Vagina (tissue), 2 donors: Measurements from ENCODE around the gene EPN2. TPM values are rescaled to one million over a fixed set of nuclear protein-coding genes. Genes with fewer than 3 reads are reported as not detected.

Experiments
- DNase-seq, 2 donors: peaks; one replicate each; pipeline ENCODE4 v3.0.0-alpha.2; 2017; ENCODE audit errors: extremely low spot score in 2 of 2
- H3K27ac ChIP-seq: fragments of 200-600 bp; sonication (generic); one replicate; pipeline ENCODE4 v1.5.1; 2019
- H3K27me3 ChIP-seq: fragments of 200-600 bp; sonication (generic); one replicate; pipeline ENCODE4 v1.5.1; 2019
- H3K36me3 ChIP-seq, 2 donors: fragments of 200-600 bp; sonication (generic); one replicate each; pipeline ENCODE4 v1.5.1; 2017 to 2019
- H3K4me1 ChIP-seq: fragments of 200-600 bp; sonication (generic); one replicate; pipeline ENCODE4 v1.5.1; 2019
- H3K4me3 ChIP-seq, 2 donors: fragments of 200-600 bp; sonication (generic); 1 replicate in 1 of 2; 2 replicates in 1 of 2; pipeline ENCODE4 v1.5.1; 2016 to 2019
- H3K9me3 ChIP-seq: fragments of 200-600 bp; sonication (generic); one replicate; pipeline ENCODE4 v1.5.1; 2019
- CTCF ChIP-seq, 3 experiments: fragments of 450-650 bp in 2 of 3; fragments of 200-600 bp in 1 of 3; sonication (generic) in 1 of 3; IDR thresholded peaks; one replicate each; pipeline ENCODE4 v1.5.1; 2017 to 2019; ENCODE audit warnings: antibody characterized with exemption in 3 of 3, mild to moderate bottlenecking in 2 of 3, moderate library complexity in 2 of 3
- POLR2A ChIP-seq, 2 donors: fragments of 450-650 bp; IDR thresholded peaks; one replicate each; pipeline ENCODE4 v1.6.1; 2017; ENCODE audit warnings: antibody characterized with exemption in 2 of 2, mild to moderate bottlenecking in 2 of 2, moderate library complexity in 2 of 2
- POLR2AphosphoS5 ChIP-seq, 2 donors: sonication (generic); formaldehyde crosslinking; IDR thresholded peaks; one replicate each; pipeline ENCODE4 v1.9.0; 2017; ENCODE audit warnings: antibody characterized with exemption in 2 of 2, mild to moderate bottlenecking in 2 of 2, low read depth in 1 of 2; ENCODE audit not compliant: insufficient read depth in 1 of 2
- intact Hi-C: fragments of 100-400 bp; cut with DNase I; formaldehyde crosslinking; loops from one replicate; pipeline ENCODE4 v1.15.1; 2023
- total RNA-seq: library from RNA; depleted of rRNA; stranded (reverse); fragments of >200 nt; gene quantifications from one replicate; pipeline ENCODE4 v1.2.3, GENCODE V29; 2016

EPN2 gene
- total RNA-seq, 1 donor from 2014 or later, result 65.6 TPM

- Histone ChIP-seq H3K27me3 (no peaks in the 10 kb centered on the region), H3K4me3 (no peak overlapping the region), H3K4me1 (peaks cover 10% of the 10 kb centered on the region), H3K36me3 (no peaks in the 10 kb centered on the region), H3K27ac (no peak overlapping the region), H3K9me3 (no peaks in the 10 kb centered on the region)
- intact Hi-C loops, result no loop called here
- TF ChIP-seq CTCF (IDR thresholded peaks at IDR 0.05) (no peak), POLR2A (IDR thresholded peaks at IDR 0.05) (no peak), POLR2AphosphoS5 (IDR thresholded peaks at IDR 0.05; ENCODE audit: insufficient read depth in 1 of 2, low read depth in 1 of 2) (no peak)
- DNase-seq, result no peak
Observed at GRCh38 chr17:19371259-19372010, 134.3 kb downstream of the EPN2 start.

- TF ChIP-seq CTCF (IDR thresholded peaks at IDR 0.05) (no peak), POLR2AphosphoS5 (IDR thresholded peaks at IDR 0.05; ENCODE audit: insufficient read depth in 1 of 2, low read depth in 1 of 2) (no peak), POLR2A (IDR thresholded peaks at IDR 0.05) (no peak)
- Histone ChIP-seq H3K27ac (no peak overlapping the region), H3K4me1 (peaks cover 16% of the 10 kb centered on the region), H3K27me3 (no peaks in the 10 kb centered on the region), H3K9me3 (no peaks in the 10 kb centered on the region), H3K36me3 (no peaks in the 10 kb centered on the region), H3K4me3 (no peak overlapping the region)
- intact Hi-C loops, result no loop called here
- no peak for DNase-seq
Observed at GRCh38 chr17:19372011-19372370, 134.8 kb downstream of the EPN2 start.

DNA sequence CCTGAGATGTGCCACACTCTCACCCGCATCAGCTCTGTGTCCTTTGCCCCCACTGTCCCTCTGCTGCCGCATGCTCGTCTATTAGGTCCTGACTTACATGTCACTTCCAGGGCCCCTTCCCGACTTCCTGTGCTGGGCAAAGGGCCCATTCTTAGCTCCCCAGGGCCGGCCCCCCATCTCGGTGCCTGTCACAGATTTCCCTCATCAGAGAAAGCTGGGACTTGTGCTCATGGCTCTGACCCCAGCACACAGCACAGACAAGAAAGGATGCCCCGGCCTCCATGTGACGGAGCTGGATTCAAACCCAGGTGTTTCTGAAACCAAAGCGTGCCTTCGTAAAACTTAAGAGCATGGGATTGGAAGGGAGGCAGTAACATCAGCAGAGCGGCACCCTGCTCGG is 135.3 kb downstream of the EPN2 start:
- no peaks in the 10 kb centered on the region for H3K36me3 ChIP-seq
- H3K4me3 ChIP-seq, result no peak overlapping the region
- H3K4me1 ChIP-seq, result peaks cover 17% of the 10 kb centered on the region
- no peak for DNase-seq
- no peak overlapping the region for H3K27ac ChIP-seq
- no peaks in the 10 kb centered on the region for H3K9me3 ChIP-seq
- TF ChIP-seq POLR2A (IDR thresholded peaks at IDR 0.05), result no peak
- intact Hi-C loops, result no loop called here
- H3K27me3 ChIP-seq, result no peaks in the 10 kb centered on the region

DNA sequence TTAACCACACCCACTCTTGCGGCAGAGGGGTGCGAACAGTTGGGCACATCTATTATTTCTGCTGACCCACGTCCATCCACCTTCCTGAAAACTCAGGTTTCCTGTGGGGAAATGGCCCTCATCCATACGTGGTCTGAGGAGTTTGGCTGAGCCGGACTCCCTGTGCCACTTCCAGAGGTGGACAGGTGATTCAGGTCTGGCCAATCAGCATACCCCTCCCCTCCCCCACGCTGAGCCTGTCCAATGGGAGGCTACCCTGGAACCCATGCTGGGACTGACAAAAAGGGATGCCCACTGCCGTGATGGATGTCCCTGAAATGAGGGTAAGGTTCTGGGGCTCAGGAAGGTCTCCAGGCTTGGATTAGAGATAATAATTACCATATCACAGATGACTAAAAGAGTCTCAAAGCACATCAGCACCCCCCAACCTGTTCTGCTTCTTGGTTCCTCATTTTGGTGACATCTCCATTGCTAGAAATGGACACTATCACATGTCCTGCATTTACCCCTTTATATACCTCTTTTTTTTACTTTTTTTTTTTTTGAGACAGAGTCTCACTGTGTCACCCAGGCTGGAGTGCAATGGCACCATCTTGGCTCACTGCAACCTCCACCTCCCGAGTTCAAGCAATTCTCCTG is 135.8 kb downstream of the EPN2 start:
- DNase-seq, result no peak
- intact Hi-C loops, result no loop called here
- no peaks in the 10 kb centered on the region for H3K36me3 ChIP-seq
- TF ChIP-seq POLR2A (IDR thresholded peaks at IDR 0.05) (no peak), POLR2AphosphoS5 (IDR thresholded peaks at IDR 0.05; ENCODE audit: insufficient read depth in 1 of 2, low read depth in 1 of 2) (no peak), CTCF (IDR thresholded peaks at IDR 0.05) (no peak)
- no peak overlapping the region for H3K4me3 ChIP-seq
- no peaks in the 10 kb centered on the region for H3K9me3 ChIP-seq
- no peak overlapping the region for H3K27ac ChIP-seq
- H3K27me3 ChIP-seq, result no peaks in the 10 kb centered on the region
- H3K4me1 ChIP-seq, result peaks cover 17% of the 10 kb centered on the region

- no peak for DNase-seq
- intact Hi-C loops, result no loop called here
Observed at GRCh38 chr17:19374136-19374535, 137.0 kb downstream of the EPN2 start.

More at GRCh38 chr17:19374136-19374535, 137.0 kb downstream of the EPN2 start:
- H3K27ac ChIP-seq, result no peak overlapping the region
- TF ChIP-seq POLR2AphosphoS5 (IDR thresholded peaks at IDR 0.05; ENCODE audit: insufficient read depth in 1 of 2, low read depth in 1 of 2) (no peak), CTCF (IDR thresholded peaks at IDR 0.05) (no peak), POLR2A (IDR thresholded peaks at IDR 0.05) (no peak)
- H3K4me3 ChIP-seq, result no peak overlapping the region
- no peaks in the 10 kb centered on the region for H3K27me3 ChIP-seq
- H3K4me1 ChIP-seq, result peaks cover 23% of the 10 kb centered on the region
- no peaks in the 10 kb centered on the region for H3K9me3 ChIP-seq
- H3K36me3 ChIP-seq, result no peaks in the 10 kb centered on the region
